ENCODE results near the gene NUP37. TPM values are rescaled to one million over a fixed set of nuclear protein-coding genes. Genes with fewer than 3 reads are reported as not detected.

The NUP37 gene
- total and polyA plus RNA-seq, 9 of the 15 experiments (the other 6 are each of a cell fraction or from before 2014, with no cell fraction given), result 72.2 to 429 (median 170) TPM

GRCh38 chr12:102167821-102168604 is 48.1 kb upstream of the NUP37 start (continued):
- TF ChIP-seq, protein P1, sequence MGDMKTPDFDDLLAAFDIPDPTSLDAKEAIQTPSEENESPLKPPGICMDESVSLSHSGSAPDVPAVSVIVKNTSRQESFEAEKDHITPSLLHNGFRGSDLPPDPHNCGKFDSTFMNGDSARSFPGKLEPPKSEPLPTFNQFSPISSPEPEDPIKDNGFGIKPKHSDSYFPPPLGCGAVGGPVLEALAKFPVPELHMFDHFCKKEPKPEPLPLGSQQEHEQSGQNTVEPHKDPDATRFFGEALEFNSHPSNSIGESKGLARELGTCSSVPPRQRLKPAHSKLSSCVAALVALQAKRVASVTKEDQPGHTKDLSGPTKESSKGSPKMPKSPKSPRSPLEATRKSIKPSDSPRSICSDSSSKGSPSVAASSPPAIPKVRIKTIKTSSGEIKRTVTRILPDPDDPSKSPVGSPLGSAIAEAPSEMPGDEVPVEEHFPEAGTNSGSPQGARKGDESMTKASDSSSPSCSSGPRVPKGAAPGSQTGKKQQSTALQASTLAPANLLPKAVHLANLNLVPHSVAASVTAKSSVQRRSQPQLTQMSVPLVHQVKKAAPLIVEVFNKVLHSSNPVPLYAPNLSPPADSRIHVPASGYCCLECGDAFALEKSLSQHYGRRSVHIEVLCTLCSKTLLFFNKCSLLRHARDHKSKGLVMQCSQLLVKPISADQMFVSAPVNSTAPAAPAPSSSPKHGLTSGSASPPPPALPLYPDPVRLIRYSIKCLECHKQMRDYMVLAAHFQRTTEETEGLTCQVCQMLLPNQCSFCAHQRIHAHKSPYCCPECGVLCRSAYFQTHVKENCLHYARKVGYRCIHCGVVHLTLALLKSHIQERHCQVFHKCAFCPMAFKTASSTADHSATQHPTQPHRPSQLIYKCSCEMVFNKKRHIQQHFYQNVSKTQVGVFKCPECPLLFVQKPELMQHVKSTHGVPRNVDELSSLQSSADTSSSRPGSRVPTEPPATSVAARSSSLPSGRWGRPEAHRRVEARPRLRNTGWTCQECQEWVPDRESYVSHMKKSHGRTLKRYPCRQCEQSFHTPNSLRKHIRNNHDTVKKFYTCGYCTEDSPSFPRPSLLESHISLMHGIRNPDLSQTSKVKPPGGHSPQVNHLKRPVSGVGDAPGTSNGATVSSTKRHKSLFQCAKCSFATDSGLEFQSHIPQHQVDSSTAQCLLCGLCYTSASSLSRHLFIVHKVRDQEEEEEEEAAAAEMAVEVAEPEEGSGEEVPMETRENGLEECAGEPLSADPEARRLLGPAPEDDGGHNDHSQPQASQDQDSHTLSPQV (IDR thresholded peaks at IDR 0.05), result no peak

DNA sequence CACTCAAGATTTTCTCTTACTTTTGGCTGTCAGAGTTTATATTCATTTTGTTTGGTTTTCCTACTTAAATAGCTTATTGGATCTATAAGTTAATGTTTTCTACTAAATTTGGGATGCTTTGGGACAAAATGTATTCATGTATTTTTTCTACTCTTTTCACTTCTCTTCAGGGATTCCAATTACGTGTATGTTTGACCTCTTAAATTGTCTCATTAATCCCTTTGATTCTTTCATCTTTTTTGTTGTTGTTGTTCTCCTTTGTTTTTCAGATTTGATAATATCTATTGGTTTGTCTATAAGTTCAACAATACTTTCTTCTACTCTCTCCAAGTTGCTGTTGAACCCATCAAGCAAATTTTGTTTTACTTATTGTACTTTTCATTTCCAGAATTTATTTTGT is 43.5 kb upstream of the NUP37 start:
- TF ChIP-seq, protein P2, sequence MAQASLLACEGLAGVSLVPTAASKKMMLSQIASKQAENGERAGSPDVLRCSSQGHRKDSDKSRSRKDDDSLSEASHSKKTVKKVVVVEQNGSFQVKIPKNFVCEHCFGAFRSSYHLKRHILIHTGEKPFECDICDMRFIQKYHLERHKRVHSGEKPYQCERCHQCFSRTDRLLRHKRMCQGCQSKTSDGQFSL (CRISPR knock-in tag; IDR thresholded peaks at IDR 0.05), result no peak
- TF ChIP-seq, protein P2 (tag; IDR thresholded peaks at IDR 0.05), result no peak
- TF ChIP-seq, protein P3, sequence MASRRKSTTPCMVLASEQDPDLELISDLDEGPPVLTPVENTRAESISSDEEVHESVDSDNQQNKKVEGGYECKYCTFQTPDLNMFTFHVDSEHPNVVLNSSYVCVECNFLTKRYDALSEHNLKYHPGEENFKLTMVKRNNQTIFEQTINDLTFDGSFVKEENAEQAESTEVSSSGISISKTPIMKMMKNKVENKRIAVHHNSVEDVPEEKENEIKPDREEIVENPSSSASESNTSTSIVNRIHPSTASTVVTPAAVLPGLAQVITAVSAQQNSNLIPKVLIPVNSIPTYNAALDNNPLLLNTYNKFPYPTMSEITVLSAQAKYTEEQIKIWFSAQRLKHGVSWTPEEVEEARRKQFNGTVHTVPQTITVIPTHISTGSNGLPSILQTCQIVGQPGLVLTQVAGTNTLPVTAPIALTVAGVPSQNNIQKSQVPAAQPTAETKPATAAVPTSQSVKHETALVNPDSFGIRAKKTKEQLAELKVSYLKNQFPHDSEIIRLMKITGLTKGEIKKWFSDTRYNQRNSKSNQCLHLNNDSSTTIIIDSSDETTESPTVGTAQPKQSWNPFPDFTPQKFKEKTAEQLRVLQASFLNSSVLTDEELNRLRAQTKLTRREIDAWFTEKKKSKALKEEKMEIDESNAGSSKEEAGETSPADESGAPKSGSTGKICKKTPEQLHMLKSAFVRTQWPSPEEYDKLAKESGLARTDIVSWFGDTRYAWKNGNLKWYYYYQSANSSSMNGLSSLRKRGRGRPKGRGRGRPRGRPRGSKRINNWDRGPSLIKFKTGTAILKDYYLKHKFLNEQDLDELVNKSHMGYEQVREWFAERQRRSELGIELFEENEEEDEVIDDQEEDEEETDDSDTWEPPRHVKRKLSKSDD (conservative IDR thresholded peaks at IDR 0.05; ENCODE audit: low read length), result no peak
- no peak for TF ChIP-seq MCM3 (IDR thresholded peaks at IDR 0.05)
- no peak for TF ChIP-seq BACH1 (tag; IDR thresholded peaks at IDR 0.05)
- TF ChIP-seq SRF (CRISPR knock-in tag; IDR thresholded peaks at IDR 0.05), result no peak
- TF ChIP-seq KAT2B (IDR thresholded peaks at IDR 0.05; ENCODE audit: low read depth, low read length), result no peak
- no peak for TF ChIP-seq HDAC6 (IDR thresholded peaks at IDR 0.05; ENCODE audit: low read depth, low read length)
- no peak for TF ChIP-seq EP400 (IDR thresholded peaks at IDR 0.05)
- WGBS (ENCODE audit: insufficient coverage, low coverage, missing lambda C conversion rate), result 79% methylated on average over 1 of the region's 1 CpG
- DNase-seq (ENCODE audit: extremely low read depth in 1 of 4, low spot score in 3 of 4) (no peak), ATAC-seq (no peak), FAIRE-seq (no peak)
- H3K27ac ChIP-seq (ENCODE audit: extremely low read depth, low read depth, low read length), result no peak overlapping the region
- intact Hi-C loops (cut with micrococcal nuclease), result no loop called here
- H3K79me2 ChIP-seq (ENCODE audit: control insufficient read depth, insufficient read depth, low read length), result no peaks in the 10 kb centered on the region
- H3K4me1 ChIP-seq (replicated peaks in 1 of 2; ENCODE audit: control insufficient read depth in 2 of 2, insufficient read depth in 2 of 2, low read length in 2 of 2), result no peaks in the 10 kb centered on the region
- H3K9me3 ChIP-seq (replicated peaks; ENCODE audit: control insufficient read depth, insufficient read depth, low read depth, low read length), result no peaks in the 10 kb centered on the region
- ChIA-PET POLR2A (no interaction called here), CTCF (ENCODE audit: low intra/inter-chr PET ratio) (no interaction called here)
- H3K36me3 ChIP-seq (ENCODE audit: control insufficient read depth, insufficient read depth, low read length), result peaks cover 10% of the 10 kb centered on the region; the same call in 2 of the 3 replicates
- no peak overlapping the region for H3K4me2 ChIP-seq (ENCODE audit: insufficient read depth, low read length)
- BruUV-seq (replicated peaks), result no TSS peak
- H3K9ac ChIP-seq (ENCODE audit: insufficient read depth in 1 of 2, low read depth in 2 of 2, low read length in 2 of 2), result no peak overlapping the region
- H3K9me1 ChIP-seq (ENCODE audit: control insufficient read depth, insufficient read depth, low read length), result no peaks in the 10 kb centered on the region
- no peak overlapping the region for H3K4me3 ChIP-seq
- no peaks in the 10 kb centered on the region for H4K20me1 ChIP-seq (replicated peaks; ENCODE audit: control insufficient read depth, insufficient read depth, low read length)
- no peak overlapping the region for H2AFZ ChIP-seq (ENCODE audit: low read depth, low read length)
- H3K27me3 ChIP-seq (ENCODE audit: control insufficient read depth in 2 of 2, insufficient read depth in 2 of 2, low read length in 2 of 2), result no peaks in the 10 kb centered on the region
- in situ Hi-C loops (cut with MboI), result no loop called here
